ENCODE results near the gene SLC5A11.
"Not testable (repeated sequence)": the region's sequence is repeated elsewhere in the genome, so short reads cannot be mapped to it uniquely, and the experiment has no call there.

SLC5A11 gene, protein sequence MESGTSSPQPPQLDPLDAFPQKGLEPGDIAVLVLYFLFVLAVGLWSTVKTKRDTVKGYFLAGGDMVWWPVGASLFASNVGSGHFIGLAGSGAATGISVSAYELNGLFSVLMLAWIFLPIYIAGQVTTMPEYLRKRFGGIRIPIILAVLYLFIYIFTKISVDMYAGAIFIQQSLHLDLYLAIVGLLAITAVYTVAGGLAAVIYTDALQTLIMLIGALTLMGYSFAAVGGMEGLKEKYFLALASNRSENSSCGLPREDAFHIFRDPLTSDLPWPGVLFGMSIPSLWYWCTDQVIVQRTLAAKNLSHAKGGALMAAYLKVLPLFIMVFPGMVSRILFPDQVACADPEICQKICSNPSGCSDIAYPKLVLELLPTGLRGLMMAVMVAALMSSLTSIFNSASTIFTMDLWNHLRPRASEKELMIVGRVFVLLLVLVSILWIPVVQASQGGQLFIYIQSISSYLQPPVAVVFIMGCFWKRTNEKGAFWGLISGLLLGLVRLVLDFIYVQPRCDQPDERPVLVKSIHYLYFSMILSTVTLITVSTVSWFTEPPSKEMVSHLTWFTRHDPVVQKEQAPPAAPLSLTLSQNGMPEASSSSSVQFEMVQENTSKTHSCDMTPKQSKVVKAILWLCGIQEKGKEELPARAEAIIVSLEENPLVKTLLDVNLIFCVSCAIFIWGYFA

DNA sequence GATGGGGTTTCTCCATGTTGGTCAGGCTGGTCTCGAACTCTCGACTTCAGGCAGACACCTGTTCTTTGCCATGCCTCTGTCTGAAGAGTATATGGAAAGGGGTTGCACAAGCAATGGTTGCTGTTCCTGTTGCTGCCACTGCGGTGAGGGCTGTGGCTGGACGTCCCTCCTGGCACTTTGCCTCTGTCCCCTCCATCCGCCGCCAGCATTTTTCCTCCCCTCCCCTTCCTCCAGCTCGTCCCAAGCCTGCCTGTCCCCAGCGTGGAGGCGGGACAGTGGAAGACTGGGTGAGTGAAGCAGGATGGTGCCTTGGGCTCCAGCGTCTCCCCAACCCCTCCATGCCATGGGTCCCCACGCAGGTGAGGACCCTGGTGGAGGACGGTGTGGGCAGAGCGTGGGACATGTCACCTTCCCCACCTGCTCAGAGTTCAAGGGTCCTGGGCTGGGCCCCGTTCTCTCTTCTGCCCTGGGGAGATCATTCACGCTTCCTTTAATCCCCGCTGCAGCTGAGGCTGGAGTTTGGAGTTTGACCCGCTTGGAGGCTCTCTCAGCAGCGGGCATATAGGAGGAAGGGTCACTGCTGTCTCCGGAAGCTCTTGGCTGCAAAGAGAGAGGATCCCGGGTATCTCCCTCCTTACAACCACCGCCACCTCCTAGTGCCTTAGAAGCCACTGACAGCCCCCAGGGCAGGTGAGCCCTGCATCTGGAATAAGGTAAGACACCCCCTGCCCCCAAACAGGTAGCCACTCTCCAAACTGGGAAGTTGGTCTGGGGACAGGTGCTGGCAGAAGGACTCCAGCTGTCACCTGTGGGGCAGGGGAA lies at the start of gene SLC5A11:
SLC5A11 (plus strand) TSS at position 238 of the 822 bp plus-strand sequence. CDS start 12,681 bp downstream, outside the sequence.
- DNase-seq (ENCODE audit: low read depth), result no peak
- TF ChIP-seq, protein P1, sequence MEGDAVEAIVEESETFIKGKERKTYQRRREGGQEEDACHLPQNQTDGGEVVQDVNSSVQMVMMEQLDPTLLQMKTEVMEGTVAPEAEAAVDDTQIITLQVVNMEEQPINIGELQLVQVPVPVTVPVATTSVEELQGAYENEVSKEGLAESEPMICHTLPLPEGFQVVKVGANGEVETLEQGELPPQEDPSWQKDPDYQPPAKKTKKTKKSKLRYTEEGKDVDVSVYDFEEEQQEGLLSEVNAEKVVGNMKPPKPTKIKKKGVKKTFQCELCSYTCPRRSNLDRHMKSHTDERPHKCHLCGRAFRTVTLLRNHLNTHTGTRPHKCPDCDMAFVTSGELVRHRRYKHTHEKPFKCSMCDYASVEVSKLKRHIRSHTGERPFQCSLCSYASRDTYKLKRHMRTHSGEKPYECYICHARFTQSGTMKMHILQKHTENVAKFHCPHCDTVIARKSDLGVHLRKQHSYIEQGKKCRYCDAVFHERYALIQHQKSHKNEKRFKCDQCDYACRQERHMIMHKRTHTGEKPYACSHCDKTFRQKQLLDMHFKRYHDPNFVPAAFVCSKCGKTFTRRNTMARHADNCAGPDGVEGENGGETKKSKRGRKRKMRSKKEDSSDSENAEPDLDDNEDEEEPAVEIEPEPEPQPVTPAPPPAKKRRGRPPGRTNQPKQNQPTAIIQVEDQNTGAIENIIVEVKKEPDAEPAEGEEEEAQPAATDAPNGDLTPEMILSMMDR (IDR thresholded peaks at IDR 0.05; ENCODE audit: low read depth, low read length, missing control alignments), result no peak
- H3K4me3 ChIP-seq (ENCODE audit: low read depth, low read length), result no peak within 1 kb of the TSS

DNA sequence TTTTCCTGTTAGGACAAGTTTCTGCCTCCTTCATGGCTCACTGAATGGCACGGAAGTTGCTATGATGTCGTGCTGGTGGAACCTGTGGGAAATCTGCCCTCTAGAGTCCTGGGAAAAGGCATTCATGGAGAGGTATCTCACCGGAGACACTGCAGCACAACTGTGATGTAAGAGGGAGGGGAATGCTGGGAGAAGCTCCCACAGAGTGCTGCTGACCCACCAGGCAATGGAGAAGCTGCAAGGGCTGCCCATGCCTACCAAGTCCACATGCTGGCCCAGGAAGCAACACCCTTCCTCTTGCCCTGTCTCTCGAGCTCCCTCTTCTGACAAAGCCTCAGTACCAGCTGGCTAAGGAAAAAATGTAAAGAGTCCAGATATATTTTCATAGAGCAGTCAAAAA lies 45.2 kb upstream of the SLC5A11 start:
- TF ChIP-seq, protein P1 (IDR thresholded peaks at IDR 0.05; ENCODE audit: low read depth, low read length, missing control alignments), result peak; percentile 28
- no peak overlapping the region for H3K4me3 ChIP-seq (ENCODE audit: low read depth, low read length)
- DNase-seq (ENCODE audit: low read depth), result no peak

DNA sequence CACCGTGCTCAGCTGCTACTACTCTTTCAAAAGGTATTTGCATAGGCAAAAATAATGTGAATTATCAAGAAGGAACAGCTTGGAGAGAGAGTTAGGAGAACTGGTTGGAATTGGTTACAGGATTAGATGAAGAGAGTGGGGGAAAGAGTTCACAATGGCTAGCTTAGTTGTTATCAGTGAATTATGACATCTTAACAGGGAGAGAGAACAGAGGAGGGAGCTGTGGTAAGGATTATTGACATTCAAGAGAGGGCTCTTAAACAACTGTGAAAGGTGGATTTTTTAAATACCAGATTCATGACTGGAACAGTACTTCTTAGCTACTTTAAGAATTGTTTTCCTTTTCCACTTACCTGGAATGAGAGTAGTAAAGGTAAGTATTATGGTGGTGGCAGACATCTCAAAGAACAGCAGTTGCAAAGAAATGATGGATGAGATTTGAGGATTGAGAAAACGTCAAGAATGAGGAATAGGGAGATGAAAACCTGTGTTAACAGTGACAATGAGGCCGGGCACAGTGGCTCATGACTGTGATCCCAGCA lies 43.9 kb upstream of the SLC5A11 start:
- TF ChIP-seq, protein P1 (IDR thresholded peaks at IDR 0.05; ENCODE audit: low read depth, low read length, missing control alignments), result no peak
- DNase-seq (ENCODE audit: low read depth), result no peak
- H3K4me3 ChIP-seq (ENCODE audit: low read depth, low read length), result no peak overlapping the region

DNA sequence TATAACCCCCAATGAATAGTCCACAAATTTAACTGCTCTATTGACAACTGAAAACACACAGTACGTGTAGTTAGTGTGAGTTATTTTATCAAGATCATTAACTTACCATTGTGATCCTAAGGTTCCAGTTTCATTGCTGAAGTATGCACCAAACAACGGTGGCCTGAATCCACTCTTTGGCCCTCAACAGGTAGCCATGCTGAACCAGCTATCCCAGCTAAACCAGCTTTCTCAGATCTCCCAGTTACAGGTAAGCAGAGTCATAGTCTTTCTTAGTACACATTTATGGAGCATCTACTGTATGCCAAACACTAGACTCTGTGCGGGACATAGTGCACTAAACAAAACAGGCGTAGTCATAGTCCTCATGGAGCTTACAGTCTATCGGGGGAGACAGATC lies 40.3 kb upstream of the SLC5A11 start:
- no peak overlapping the region for H3K4me3 ChIP-seq (ENCODE audit: low read depth, low read length)
- DNase-seq (ENCODE audit: low read depth), result no peak
- TF ChIP-seq, protein P1 (IDR thresholded peaks at IDR 0.05; ENCODE audit: low read depth, low read length, missing control alignments), result no peak

DNA sequence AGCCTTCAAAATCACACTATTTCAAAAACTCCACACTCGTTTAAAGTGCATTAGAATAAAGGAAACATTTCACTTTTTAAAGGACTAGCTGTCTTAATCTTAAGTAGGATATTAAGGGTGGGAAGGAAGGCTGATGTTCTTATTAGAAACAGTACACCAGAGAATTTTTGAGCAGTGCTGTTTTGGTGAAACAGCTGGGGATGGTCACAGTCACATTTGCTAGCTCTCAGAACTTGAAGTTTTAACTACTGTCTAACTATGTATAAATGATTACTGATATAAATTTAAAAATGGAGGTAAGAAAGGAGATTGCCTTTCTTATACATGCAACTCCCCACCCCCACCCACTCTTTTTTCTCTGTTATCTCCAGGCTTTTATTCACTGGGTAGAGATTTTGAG lies 38.5 kb upstream of the SLC5A11 start:
- H3K4me3 ChIP-seq (ENCODE audit: low read depth, low read length), result no peak overlapping the region
- TF ChIP-seq, protein P1 (IDR thresholded peaks at IDR 0.05; ENCODE audit: low read depth, low read length, missing control alignments), result no peak
- DNase-seq (ENCODE audit: low read depth), result no peak

DNA sequence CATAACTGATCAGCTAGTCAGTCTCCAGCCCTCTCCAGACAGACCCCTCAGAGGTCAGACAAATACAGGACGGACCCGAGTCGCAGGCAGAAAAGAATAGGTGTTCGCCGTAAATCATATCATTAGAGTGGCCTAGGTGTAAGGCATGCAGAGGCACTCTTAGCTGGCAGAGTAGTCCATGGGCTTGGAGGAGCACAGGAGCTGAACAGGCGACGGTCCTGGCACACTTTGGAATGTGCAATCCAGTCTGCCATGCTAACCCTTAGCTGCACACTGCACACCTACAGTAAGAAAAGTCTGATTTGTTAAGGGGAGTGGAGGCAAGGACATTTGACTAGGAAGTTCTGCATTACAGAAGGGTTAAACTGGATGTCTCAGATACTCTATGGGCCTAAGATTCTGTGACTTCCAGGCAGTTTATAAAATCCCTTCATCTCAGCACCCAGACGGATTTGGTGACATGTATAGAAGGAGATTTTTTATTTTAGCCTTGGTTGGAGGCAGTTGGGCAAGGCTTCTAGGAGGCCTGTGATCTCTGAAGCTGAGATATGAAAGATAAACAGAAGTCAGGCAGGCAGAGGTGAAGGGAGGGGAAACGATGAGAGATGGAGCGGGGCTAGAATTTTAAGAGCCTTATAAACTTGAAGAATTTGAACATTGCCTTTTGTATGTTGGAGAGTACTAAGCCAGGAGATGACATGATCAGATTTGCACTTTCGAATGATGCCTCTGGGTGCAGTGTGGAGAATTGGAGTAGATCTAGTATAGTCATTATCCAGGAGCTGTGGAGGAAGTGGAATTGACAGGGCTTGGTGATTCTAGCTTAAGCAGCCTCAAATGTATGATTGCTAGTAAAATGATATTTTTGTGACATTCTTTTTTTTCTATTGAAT lies 34.6 kb upstream of the SLC5A11 start:
- TF ChIP-seq, protein P1 (IDR thresholded peaks at IDR 0.05; ENCODE audit: low read depth, low read length, missing control alignments), result no peak
- H3K4me3 ChIP-seq (ENCODE audit: low read depth, low read length), result no peak overlapping the region
- no peak for DNase-seq (ENCODE audit: low read depth)

DNA sequence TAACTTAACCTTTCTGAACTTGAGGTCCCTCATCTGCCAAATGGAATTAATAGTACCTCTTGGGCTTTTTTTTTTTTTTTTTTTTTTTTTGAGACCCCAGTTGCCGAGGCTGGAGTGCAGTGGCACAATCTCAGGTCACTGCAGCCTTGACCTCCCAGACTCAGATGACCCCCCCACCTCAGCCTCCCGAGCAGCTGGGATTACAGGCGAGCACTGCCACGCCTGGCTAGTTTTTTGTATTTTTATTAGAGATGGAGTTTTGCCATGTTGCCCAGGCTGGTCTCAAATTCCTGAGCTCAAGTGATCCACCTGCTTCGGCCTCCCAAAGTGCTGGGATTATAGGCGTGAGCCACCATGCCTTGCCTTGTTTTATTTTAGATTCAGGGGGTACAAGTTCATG lies 33.0 kb upstream of the SLC5A11 start:
- DNase-seq (ENCODE audit: low read depth); H3K4me3 ChIP-seq (ENCODE audit: low read depth, low read length): not testable (repeated sequence)
